ENCODE measurements around the gene TRMT2B. TPM values are rescaled to one million over a fixed set of nuclear protein-coding genes. Genes with fewer than 3 reads are reported as not detected.

The TRMT2B gene
- total RNA-seq, 1 experiment from 2014 or later = 28.1 TPM

DNA sequence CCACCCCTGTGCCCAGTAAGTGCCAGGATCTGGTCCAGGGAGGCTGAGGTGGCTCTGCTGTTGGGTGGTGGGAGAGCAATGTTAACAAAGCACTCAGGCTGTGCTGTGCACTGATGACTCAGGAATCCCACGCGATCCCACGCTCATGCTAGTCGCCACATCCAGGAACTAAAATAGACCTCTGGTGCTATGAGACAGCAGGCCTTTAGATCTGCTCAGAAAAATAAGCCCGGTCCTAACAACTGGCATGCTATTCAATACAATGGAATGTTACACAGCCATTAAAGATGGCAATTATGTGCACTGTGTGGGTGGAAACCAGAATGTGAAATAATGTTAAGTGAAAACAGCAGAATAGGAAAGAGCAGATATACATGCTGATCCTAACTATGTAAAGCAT is 56.4 kb downstream of the TRMT2B start:
- no peak for DNase-seq
- H3K4me3 ChIP-seq (ENCODE audit: low read depth, low read length) = no peak overlapping the region
- no peak overlapping the region for H3K4me3 Mint-ChIP-seq (ENCODE audit: unreplicated experiment)
- no peaks in the 10 kb centered on the region for H3K9me3 Mint-ChIP-seq (ENCODE audit: unreplicated experiment)
- H3K9me3 ChIP-seq = no peaks in the 10 kb centered on the region
- H3K36me3 ChIP-seq (ENCODE audit: control insufficient read depth, insufficient read depth, low read length) = no peaks in the 10 kb centered on the region
- POLR2A ChIA-PET = no interaction called here
- H3K27me3 Mint-ChIP-seq (ENCODE audit: insufficient read depth, unreplicated experiment) = no peaks in the 10 kb centered on the region
- no peak overlapping the region for H3K27ac Mint-ChIP-seq (ENCODE audit: unreplicated experiment)
- TF ChIP-seq, protein P1, sequence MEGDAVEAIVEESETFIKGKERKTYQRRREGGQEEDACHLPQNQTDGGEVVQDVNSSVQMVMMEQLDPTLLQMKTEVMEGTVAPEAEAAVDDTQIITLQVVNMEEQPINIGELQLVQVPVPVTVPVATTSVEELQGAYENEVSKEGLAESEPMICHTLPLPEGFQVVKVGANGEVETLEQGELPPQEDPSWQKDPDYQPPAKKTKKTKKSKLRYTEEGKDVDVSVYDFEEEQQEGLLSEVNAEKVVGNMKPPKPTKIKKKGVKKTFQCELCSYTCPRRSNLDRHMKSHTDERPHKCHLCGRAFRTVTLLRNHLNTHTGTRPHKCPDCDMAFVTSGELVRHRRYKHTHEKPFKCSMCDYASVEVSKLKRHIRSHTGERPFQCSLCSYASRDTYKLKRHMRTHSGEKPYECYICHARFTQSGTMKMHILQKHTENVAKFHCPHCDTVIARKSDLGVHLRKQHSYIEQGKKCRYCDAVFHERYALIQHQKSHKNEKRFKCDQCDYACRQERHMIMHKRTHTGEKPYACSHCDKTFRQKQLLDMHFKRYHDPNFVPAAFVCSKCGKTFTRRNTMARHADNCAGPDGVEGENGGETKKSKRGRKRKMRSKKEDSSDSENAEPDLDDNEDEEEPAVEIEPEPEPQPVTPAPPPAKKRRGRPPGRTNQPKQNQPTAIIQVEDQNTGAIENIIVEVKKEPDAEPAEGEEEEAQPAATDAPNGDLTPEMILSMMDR (IDR thresholded peaks at IDR 0.05; ENCODE audit: insufficient read depth in 1 of 2, low read depth in 1 of 2, low read length in 1 of 2, severe bottlenecking in 1 of 2, unreplicated experiment in 1 of 2) = no peak
- peaks cover 13% of the 10 kb centered on the region for H3K4me1 ChIP-seq
- CTCF ChIA-PET = no interaction called here
- no TSS peak for BruUV-seq (replicated peaks)
- intact Hi-C loops (cut with micrococcal nuclease; ENCODE audit: unreplicated experiment) = loop anchor here (2.0 kb wide), 1 partner anchor 67 kb away; the partner anchor contains the start of gene XKRX
- peaks cover 7% of the 10 kb centered on the region for H3K4me1 Mint-ChIP-seq (ENCODE audit: low read depth, unreplicated experiment)
- no peaks in the 10 kb centered on the region for H3K27me3 ChIP-seq (replicated peaks; ENCODE audit: control insufficient read depth, insufficient read depth, low read length)
- H3K36me3 Mint-ChIP-seq (ENCODE audit: insufficient read depth, unreplicated experiment) = no peaks in the 10 kb centered on the region

DNA sequence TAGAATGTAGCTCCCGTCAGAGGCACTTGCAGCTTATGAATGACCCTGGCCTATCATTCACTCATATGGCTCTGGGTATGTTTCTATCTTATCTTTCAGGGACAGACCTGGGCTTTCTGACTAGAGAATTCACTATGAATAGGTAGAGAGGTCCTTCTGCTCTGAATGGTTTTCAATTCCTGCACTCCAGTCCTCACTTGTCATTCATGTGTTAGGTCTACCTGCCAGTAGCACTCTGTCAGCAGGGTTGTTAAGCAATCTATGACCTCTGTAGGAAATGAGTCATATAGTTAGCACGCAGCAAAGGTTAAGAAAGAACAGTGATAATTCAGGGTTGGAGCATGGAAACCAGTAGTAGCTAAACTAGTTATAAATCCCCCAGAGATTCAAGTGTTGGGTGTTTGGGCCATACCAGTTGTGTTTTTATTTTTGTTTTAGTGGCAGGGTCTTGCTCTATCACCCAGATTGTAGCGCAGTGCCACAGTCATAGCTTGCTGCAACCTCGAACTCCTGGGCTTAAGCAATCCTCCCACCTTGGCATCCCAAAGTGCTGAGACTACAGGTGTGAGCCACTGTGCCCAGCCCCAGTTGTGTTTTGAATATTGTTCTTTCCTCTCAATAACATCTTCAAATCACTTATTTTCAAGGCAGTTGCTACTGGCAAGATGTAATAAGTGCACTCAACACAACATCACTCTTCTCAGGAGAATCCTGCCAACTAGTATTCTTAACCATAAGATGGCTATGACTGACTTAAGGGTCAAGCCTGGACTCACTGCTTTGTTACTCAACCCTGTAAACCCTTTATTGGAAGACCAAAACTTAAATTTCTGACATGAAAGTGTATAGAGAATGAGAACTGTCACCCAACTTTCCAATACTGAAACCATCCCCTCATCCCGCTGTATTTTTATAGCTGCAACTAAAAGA is 57.3 kb downstream of the TRMT2B start:
- no TSS peak for BruUV-seq (replicated peaks)
- Mint-ChIP-seq H3K9me3 (ENCODE audit: unreplicated experiment) (no peaks in the 10 kb centered on the region), H3K27ac (ENCODE audit: unreplicated experiment) (peak overlapping the region; percentile 75), H3K36me3 (ENCODE audit: insufficient read depth, unreplicated experiment) (no peaks in the 10 kb centered on the region), H3K27me3 (ENCODE audit: insufficient read depth, unreplicated experiment) (no peaks in the 10 kb centered on the region), H3K4me1 (ENCODE audit: low read depth, unreplicated experiment) (peaks cover 7% of the 10 kb centered on the region), H3K4me3 (ENCODE audit: unreplicated experiment) (no peak overlapping the region)
- intact Hi-C loops (cut with micrococcal nuclease; ENCODE audit: unreplicated experiment) = loop anchor here (2.0 kb wide), 1 partner anchor 66 kb away; the partner anchor contains the start of gene XKRX
- no peaks in the 10 kb centered on the region for H3K27me3 ChIP-seq (replicated peaks; ENCODE audit: control insufficient read depth, insufficient read depth, low read length)
- H3K4me3 ChIP-seq (ENCODE audit: low read depth, low read length) = no peak overlapping the region
- ChIA-PET POLR2A (no interaction called here), CTCF (no interaction called here)
- peaks cover 13% of the 10 kb centered on the region for H3K4me1 ChIP-seq
- no peaks in the 10 kb centered on the region for H3K9me3 ChIP-seq
- TF ChIP-seq, protein P1 (IDR thresholded peaks at IDR 0.05; ENCODE audit: insufficient read depth in 1 of 2, low read depth in 1 of 2, low read length in 1 of 2, severe bottlenecking in 1 of 2, unreplicated experiment in 1 of 2) = no peak
- peak; percentile 18 to 35 for DNase-seq
- H3K36me3 ChIP-seq (ENCODE audit: control insufficient read depth, insufficient read depth, low read length) = no peaks in the 10 kb centered on the region

DNA sequence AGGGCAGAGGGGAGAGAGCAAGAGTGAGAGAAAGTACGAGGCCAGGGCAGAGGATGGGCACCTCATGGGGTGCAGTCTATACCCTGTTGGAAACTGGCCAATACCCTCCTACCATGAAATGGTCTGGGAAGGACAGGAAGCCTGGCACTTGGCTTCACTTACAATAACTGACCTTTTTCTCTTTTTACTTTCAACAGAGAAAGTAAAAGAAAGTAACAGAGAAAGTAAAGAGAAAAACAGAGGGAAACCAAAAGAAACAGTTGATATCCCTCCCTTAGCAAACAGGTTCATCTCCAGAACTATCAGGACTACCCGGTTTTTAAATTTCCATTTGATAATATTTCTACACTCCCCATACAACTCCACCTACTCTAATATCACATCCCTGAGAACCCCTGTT is 61.8 kb downstream of the TRMT2B start:
- H3K27me3 ChIP-seq (replicated peaks; ENCODE audit: control insufficient read depth, insufficient read depth, low read length) = no peaks in the 10 kb centered on the region
- H3K27me3 Mint-ChIP-seq (ENCODE audit: insufficient read depth, unreplicated experiment) = no peaks in the 10 kb centered on the region
- no peaks in the 10 kb centered on the region for H3K36me3 Mint-ChIP-seq (ENCODE audit: insufficient read depth, unreplicated experiment)
- no peak overlapping the region for H3K4me3 ChIP-seq (ENCODE audit: low read depth, low read length)
- H3K4me1 Mint-ChIP-seq (ENCODE audit: low read depth, unreplicated experiment) = peaks cover 7% of the 10 kb centered on the region
- DNase-seq = no peak
- no peak overlapping the region for H3K4me3 Mint-ChIP-seq (ENCODE audit: unreplicated experiment)
- intact Hi-C loops (cut with micrococcal nuclease; ENCODE audit: unreplicated experiment) = no loop called here
- CTCF ChIA-PET = no interaction called here
- peaks cover 13% of the 10 kb centered on the region for H3K4me1 ChIP-seq
- BruUV-seq (replicated peaks) = no TSS peak
- TF ChIP-seq, protein P1 (IDR thresholded peaks at IDR 0.05; ENCODE audit: insufficient read depth in 1 of 2, low read depth in 1 of 2, low read length in 1 of 2, severe bottlenecking in 1 of 2, unreplicated experiment in 1 of 2) = no peak
- H3K36me3 ChIP-seq (ENCODE audit: control insufficient read depth, insufficient read depth, low read length) = no peaks in the 10 kb centered on the region
- H3K9me3 Mint-ChIP-seq (ENCODE audit: unreplicated experiment) = no peaks in the 10 kb centered on the region
- POLR2A ChIA-PET = no interaction called here
- no peaks in the 10 kb centered on the region for H3K9me3 ChIP-seq
- no peak overlapping the region for H3K27ac Mint-ChIP-seq (ENCODE audit: unreplicated experiment)
